HepG2 (cell line): Measurements from ENCODE around the gene SFPQ. TPM values are rescaled to one million over a fixed set of nuclear protein-coding genes. Genes with fewer than 3 reads are reported as not detected.

Experiments
- AGO1 ChIP-seq: fragments of 200-400 bp; formaldehyde crosslinking; IDR thresholded peaks from 2 replicates; pipeline ENCODE4 v1.6.1; 2017; ENCODE audit warnings: mild to moderate bottlenecking, low read depth, low read length, moderate library complexity; ENCODE audit not compliant: poor library complexity, severe bottlenecking
- EED ChIP-seq: sonication (generic); formaldehyde crosslinking; IDR thresholded peaks from 2 replicates; pipeline ENCODE4 v1.5.0; 2020; ENCODE audit warnings: mild to moderate bottlenecking, missing genetic modification reagents
- ETV6 ChIP-seq: sonication (generic); formaldehyde crosslinking; conservative IDR thresholded peaks from 2 replicates; pipeline ENCODE4 v1.4.0; 2020; ENCODE audit warnings: missing genetic modification reagents
- FLYWCH1 ChIP-seq: sonication (generic); formaldehyde crosslinking; IDR thresholded peaks from 2 replicates; pipeline ENCODE4 v1.8.1; 2023; ENCODE audit warnings: mild to moderate bottlenecking, missing genetic modification reagents
- GABPB1 ChIP-seq: IDR thresholded peaks from 2 replicates; pipeline ENCODE4 v1.6.1; 2016; ENCODE audit warnings: mild to moderate bottlenecking, missing genetic modification reagents, moderate library complexity, missing compliant biosample characterization
- RFX3 ChIP-seq: IDR thresholded peaks from 2 replicates; pipeline ENCODE4 v1.6.1; 2016; ENCODE audit warnings: missing biosample characterization, missing genetic modification reagents
- SKIL ChIP-seq: sonication (generic); formaldehyde crosslinking; IDR thresholded peaks from 2 replicates; pipeline ENCODE4 v1.8.0; 2022; ENCODE audit warnings: missing genetic modification reagents, mild to moderate bottlenecking, moderate library complexity, borderline replicate concordance
- ZBTB10 ChIP-seq: sonication (generic); formaldehyde crosslinking; IDR thresholded peaks from 2 replicates; pipeline ENCODE4 v1.4.0; 2020; ENCODE audit warnings: missing genetic modification reagents, borderline replicate concordance
- ZBTB7A ChIP-seq: sonication (generic); formaldehyde crosslinking; IDR thresholded peaks from 2 replicates; pipeline ENCODE4 v1.8.0; 2022; ENCODE audit warnings: mild to moderate bottlenecking, missing genetic modification reagents
- ZMYM3 ChIP-seq: sonication (generic); formaldehyde crosslinking; IDR thresholded peaks from 2 replicates; pipeline ENCODE4 v1.5.1; 2020; ENCODE audit warnings: mild to moderate bottlenecking, missing genetic modification reagents
- ZNF160 ChIP-seq: sonication (generic); formaldehyde crosslinking; IDR thresholded peaks from 2 replicates; pipeline ENCODE4 v1.8.0; 2022; ENCODE audit warnings: mild to moderate bottlenecking, inconsistent platforms, missing genetic modification reagents
- ZNF383 ChIP-seq: sonication (generic); formaldehyde crosslinking; IDR thresholded peaks from 2 replicates; pipeline ENCODE4 v1.4.0; 2020; ENCODE audit warnings: missing genetic modification reagents, mild to moderate bottlenecking, borderline replicate concordance
- ZNF800 ChIP-seq: sonication (generic); formaldehyde crosslinking; IDR thresholded peaks from 2 replicates; pipeline ENCODE4 v1.4.0; 2020; ENCODE audit warnings: missing genetic modification reagents
- ZNF83 ChIP-seq: sonication (generic); formaldehyde crosslinking; IDR thresholded peaks from 2 replicates; pipeline ENCODE4 v1.4.0; 2020; ENCODE audit warnings: missing genetic modification reagents, mild to moderate bottlenecking, borderline replicate concordance
- ZNF891 ChIP-seq: sonication (generic); formaldehyde crosslinking; IDR thresholded peaks from 2 replicates; pipeline ENCODE4 v1.5.0; 2020; ENCODE audit warnings: mild to moderate bottlenecking, missing genetic modification reagents
- polyA plus RNA-seq, 8 experiments: library from polyadenylated mRNA; depleted of rRNA in 3 of 8; stranded (reverse) in 7 of 8; unstranded in 1 of 8; fragments of >200 nt; fragmentation: Illumina TruSeq in 4 of 8; extraction: Trizol in 4 of 8; gene quantifications; 2 replicates each; pipeline versions ENCODE4 v1.2.1 to v1.2.3, GENCODE V29; 2011 to 2016; ENCODE audit warnings: low read depth in 4 of 8, missing spikeins in 1 of 8, mixed read lengths in 1 of 8; ENCODE audit not compliant: insufficient read depth in 1 of 8
- total RNA-seq, 5 experiments: library from RNA; depleted of rRNA; stranded (reverse); fragments of >200 nt; fragmentation: Illumina TruSeq; extraction: Trizol; gene quantifications; 2 replicates each; pipeline ENCODE4 v1.2.3, GENCODE V29; 2016; ENCODE audit warnings: low read depth in 1 of 5
- TF ChIP-seq, protein P1 (sequence below): sonication (generic); formaldehyde crosslinking; IDR thresholded peaks from 2 replicates; pipeline ENCODE4 v1.4.0; 2020; ENCODE audit warnings: mild to moderate bottlenecking, missing genetic modification reagents

Gene SFPQ
- total and polyA plus RNA-seq, 2 of the 13 experiments (the other 11 are each of a cell fraction or from before 2014, with no cell fraction given): 101 to 292 TPM

DNA sequence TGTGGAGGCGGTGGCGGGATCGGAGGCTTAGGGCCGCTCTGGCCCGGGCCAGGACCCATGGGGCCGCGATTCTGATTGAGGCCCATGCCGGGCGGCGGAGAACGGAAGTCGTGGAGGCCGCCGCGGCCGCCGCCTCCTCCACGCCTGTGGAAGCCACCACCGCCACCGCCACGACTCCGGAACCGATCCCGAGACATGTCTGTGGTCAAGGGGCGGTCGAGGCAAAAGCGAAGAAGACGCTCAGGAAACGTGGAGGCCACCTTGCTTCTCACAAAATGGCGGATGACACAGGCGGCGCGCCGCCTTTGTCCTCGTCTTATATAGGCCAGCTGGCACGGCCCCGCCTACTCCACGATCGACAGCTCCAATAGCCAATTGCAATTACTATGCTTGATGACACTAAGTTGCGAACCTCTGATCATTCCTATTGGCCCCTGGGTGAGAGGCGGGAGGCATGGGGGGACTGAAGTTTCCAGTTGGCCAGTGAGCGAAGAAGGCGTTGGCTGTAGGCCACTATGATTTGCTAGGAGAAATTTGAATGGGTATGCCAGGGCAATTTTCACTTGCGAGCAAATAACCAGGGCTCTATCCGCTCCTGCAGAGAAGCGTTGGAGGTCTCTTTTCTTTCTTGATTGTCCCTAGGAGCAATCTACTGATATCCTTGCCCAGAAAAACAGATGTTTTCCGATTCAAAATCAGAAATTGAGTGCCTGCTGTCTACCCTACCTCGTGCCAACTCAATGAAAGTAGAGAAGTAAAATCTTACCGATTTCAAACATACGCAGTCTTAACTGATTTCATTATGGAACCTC lies at the start of gene SFPQ (continued):
- TF ChIP-seq ZBTB10 (no peak), ETV6 (CRISPR knock-in tag) (0 out of 2 replicates have a peak, but pooled peaks have one; percentile 33), AGO1 (no peak), SKIL (CRISPR knock-in tag) (no peak), ZNF160 (CRISPR knock-in tag) (no peak; the same call in 1 of the 2 replicates), ZBTB7A (no peak), RFX3 (CRISPR knock-in tag) (no peak), FLYWCH1 (CRISPR knock-in tag) (no peak), ZMYM3 (CRISPR knock-in tag) (no peak), ZNF383 (CRISPR knock-in tag) (no peak), GABPB1 (peak; percentile 87), ZNF891 (CRISPR knock-in tag) (peak; percentile 83), EED (CRISPR knock-in tag) (peak; percentile 81; the same call in 1 of the 2 replicates), ZNF83 (0 out of 2 replicates have a peak, but pooled peaks have one; percentile 73), ZNF800 (CRISPR knock-in tag) (no peak)
- TF ChIP-seq, protein P1, sequence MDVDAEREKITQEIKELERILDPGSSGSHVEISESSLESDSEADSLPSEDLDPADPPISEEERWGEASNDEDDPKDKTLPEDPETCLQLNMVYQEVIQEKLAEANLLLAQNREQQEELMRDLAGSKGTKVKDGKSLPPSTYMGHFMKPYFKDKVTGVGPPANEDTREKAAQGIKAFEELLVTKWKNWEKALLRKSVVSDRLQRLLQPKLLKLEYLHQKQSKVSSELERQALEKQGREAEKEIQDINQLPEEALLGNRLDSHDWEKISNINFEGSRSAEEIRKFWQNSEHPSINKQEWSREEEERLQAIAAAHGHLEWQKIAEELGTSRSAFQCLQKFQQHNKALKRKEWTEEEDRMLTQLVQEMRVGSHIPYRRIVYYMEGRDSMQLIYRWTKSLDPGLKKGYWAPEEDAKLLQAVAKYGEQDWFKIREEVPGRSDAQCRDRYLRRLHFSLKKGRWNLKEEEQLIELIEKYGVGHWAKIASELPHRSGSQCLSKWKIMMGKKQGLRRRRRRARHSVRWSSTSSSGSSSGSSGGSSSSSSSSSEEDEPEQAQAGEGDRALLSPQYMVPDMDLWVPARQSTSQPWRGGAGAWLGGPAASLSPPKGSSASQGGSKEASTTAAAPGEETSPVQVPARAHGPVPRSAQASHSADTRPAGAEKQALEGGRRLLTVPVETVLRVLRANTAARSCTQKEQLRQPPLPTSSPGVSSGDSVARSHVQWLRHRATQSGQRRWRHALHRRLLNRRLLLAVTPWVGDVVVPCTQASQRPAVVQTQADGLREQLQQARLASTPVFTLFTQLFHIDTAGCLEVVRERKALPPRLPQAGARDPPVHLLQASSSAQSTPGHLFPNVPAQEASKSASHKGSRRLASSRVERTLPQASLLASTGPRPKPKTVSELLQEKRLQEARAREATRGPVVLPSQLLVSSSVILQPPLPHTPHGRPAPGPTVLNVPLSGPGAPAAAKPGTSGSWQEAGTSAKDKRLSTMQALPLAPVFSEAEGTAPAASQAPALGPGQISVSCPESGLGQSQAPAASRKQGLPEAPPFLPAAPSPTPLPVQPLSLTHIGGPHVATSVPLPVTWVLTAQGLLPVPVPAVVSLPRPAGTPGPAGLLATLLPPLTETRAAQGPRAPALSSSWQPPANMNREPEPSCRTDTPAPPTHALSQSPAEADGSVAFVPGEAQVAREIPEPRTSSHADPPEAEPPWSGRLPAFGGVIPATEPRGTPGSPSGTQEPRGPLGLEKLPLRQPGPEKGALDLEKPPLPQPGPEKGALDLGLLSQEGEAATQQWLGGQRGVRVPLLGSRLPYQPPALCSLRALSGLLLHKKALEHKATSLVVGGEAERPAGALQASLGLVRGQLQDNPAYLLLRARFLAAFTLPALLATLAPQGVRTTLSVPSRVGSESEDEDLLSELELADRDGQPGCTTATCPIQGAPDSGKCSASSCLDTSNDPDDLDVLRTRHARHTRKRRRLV: no peak
